Endodermal cell (in vitro differentiated cells): ENCODE measurements around the gene MOBP. TPM values are rescaled to one million over a fixed set of nuclear protein-coding genes. Genes with fewer than 3 reads are reported as not detected.

Source experiments
- DNase-seq: peaks from one replicate; pipeline ENCODE4 v3.0.0-alpha.2; 2017
- H3K27ac ChIP-seq: 2 replicates; pipeline ENCODE4 v1.5.1; 2013; ENCODE audit warnings: mild to moderate bottlenecking, low read depth, low read length, moderate library complexity
- H3K27me3 ChIP-seq: 2 replicates; pipeline ENCODE4 v1.6.1; 2013; ENCODE audit warnings: mild to moderate bottlenecking, low read length, moderate library complexity; ENCODE audit not compliant: insufficient read depth, control insufficient read depth, poor library complexity, severe bottlenecking
- H3K36me3 ChIP-seq: 2 replicates; pipeline ENCODE4 v1.7.0; 2013; ENCODE audit warnings: mild to moderate bottlenecking, low read length, moderate library complexity; ENCODE audit not compliant: control insufficient read depth, insufficient read depth
- H3K4me1 ChIP-seq: one replicate; pipeline ENCODE4 v1.7.0; 2013; ENCODE audit warnings: low read length; ENCODE audit not compliant: control insufficient read depth, insufficient read depth
- H3K4me3 ChIP-seq: 2 replicates; pipeline ENCODE4 v1.5.1; 2013; ENCODE audit warnings: mild to moderate bottlenecking, low read length, moderate library complexity
- H3K9ac ChIP-seq: 2 replicates; pipeline ENCODE4 v1.6.1; 2013; ENCODE audit warnings: mild to moderate bottlenecking, low read length, moderate library complexity; ENCODE audit not compliant: poor library complexity, severe bottlenecking; ENCODE audit errors: extremely low read depth
- H3K9me3 ChIP-seq: 2 replicates; pipeline ENCODE4 v1.6.1; 2013; ENCODE audit warnings: mild to moderate bottlenecking, low read length, moderate library complexity; ENCODE audit not compliant: control insufficient read depth
- H3K27ac Mint-ChIP-seq: 2 replicates; pipeline ENCODE4 v1.8.0; 2020; ENCODE audit warnings: mixed read lengths
- H3K27me3 Mint-ChIP-seq: 2 replicates; pipeline ENCODE4 v1.8.0; 2021; ENCODE audit warnings: mild to moderate bottlenecking, mixed read lengths; ENCODE audit not compliant: insufficient read depth
- H3K36me3 Mint-ChIP-seq: 2 replicates; pipeline ENCODE4 v1.8.0; 2020; ENCODE audit warnings: low read depth, mixed read lengths
- H3K4me1 Mint-ChIP-seq: 2 replicates; pipeline ENCODE4 v1.8.0; 2020; ENCODE audit warnings: mixed read lengths
- H3K4me3 Mint-ChIP-seq: 2 replicates; pipeline ENCODE4 v1.8.0; 2020; ENCODE audit warnings: mild to moderate bottlenecking, moderate library complexity, mixed read lengths
- H3K9me3 Mint-ChIP-seq: 2 replicates; pipeline ENCODE4 v1.8.0; 2020; ENCODE audit warnings: mild to moderate bottlenecking, mixed read lengths
- CTCF ChIP-seq: fragments of 200-600 bp; sonication (generic); conservative IDR thresholded peaks from 2 replicates; pipeline ENCODE4 v1.5.0; 2021; ENCODE audit warnings: antibody characterized with exemption, mild to moderate bottlenecking
- WGBS, 2 experiments: methylation state at CpG; one replicate each; pipeline versions ENCODE4 v1.1.5 to v1.1.7; 2013; ENCODE audit warnings: missing lambda C conversion rate in 2 of 2, mixed read lengths in 1 of 2; ENCODE audit not compliant: insufficient coverage in 1 of 2, insufficient read length in 1 of 2; 5-methylcytosine and 5-hydroxymethylcytosine counted together
- total RNA-seq, 2 donors: library from RNA; stranded (reverse); fragmentation: NEBNext Ultra II Directional in 1 of 2; extraction: Animal tissue kit (Norgen Biotek cat#: 25700) in 1 of 2; gene quantifications; 2 replicates in 1 of 2; 3 replicates in 1 of 2; pipeline ENCODE4 v1.2.1, GENCODE V29; 2021

Gene MOBP
- total RNA-seq, 2 donors from 2014 or later = 2.1 to 7.0 TPM

GRCh38 chr3:39427506-39427905, 40.0 kb upstream of the MOBP start:
- Mint-ChIP-seq H3K27ac (no peak overlapping the region), H3K4me3 (no peak overlapping the region), H3K36me3 (no peaks in the 10 kb centered on the region), H3K9me3 (no peaks in the 10 kb centered on the region), H3K27me3 (peaks cover 7% of the 10 kb centered on the region), H3K4me1 (no peaks in the 10 kb centered on the region)
- no peaks in the 10 kb centered on the region for H3K9me3 ChIP-seq
- H3K4me1 ChIP-seq = no peaks in the 10 kb centered on the region
- no peak overlapping the region for H3K9ac ChIP-seq
- no peak overlapping the region for H3K27ac ChIP-seq
- no peak overlapping the region for H3K4me3 ChIP-seq
- TF ChIP-seq CTCF = no peak
- H3K36me3 ChIP-seq = no peaks in the 10 kb centered on the region
- DNase-seq = no peak
- WGBS, 2 experiments = 89% methylated on average over 1 of the region's 1 CpG; no CpG with 5 or more reads in 1 of the 2 experiments
- H3K27me3 ChIP-seq = no peaks in the 10 kb centered on the region

GRCh38 chr3:39428745-39429201, 38.7 kb upstream of the MOBP start:
- Histone ChIP-seq H3K9me3 (no peaks in the 10 kb centered on the region), H3K36me3 (no peaks in the 10 kb centered on the region), H3K27me3 (no peaks in the 10 kb centered on the region), H3K4me1 (no peaks in the 10 kb centered on the region), H3K9ac (no peak overlapping the region), H3K4me3 (no peak overlapping the region), H3K27ac (no peak overlapping the region)
- WGBS, 2 experiments = 94 to 95% methylated on average over 19 to 22 of the region's 22 CpGs
- TF ChIP-seq CTCF = no peak
- Mint-ChIP-seq H3K27me3 (peaks cover 6% of the 10 kb centered on the region), H3K36me3 (no peaks in the 10 kb centered on the region), H3K27ac (no peak overlapping the region), H3K9me3 (no peaks in the 10 kb centered on the region), H3K4me3 (no peak overlapping the region), H3K4me1 (no peaks in the 10 kb centered on the region)
- DNase-seq = peak; percentile 47

GRCh38 chr3:39429466-39429865, 38.0 kb upstream of the MOBP start:
- no peaks in the 10 kb centered on the region for H3K4me1 Mint-ChIP-seq
- no peak overlapping the region for H3K4me3 Mint-ChIP-seq
- Histone ChIP-seq H3K9ac (no peak overlapping the region), H3K9me3 (no peaks in the 10 kb centered on the region), H3K4me3 (no peak overlapping the region), H3K4me1 (no peaks in the 10 kb centered on the region), H3K27ac (no peak overlapping the region), H3K27me3 (no peaks in the 10 kb centered on the region), H3K36me3 (no peaks in the 10 kb centered on the region)
- DNase-seq = no peak
- no peaks in the 10 kb centered on the region for H3K9me3 Mint-ChIP-seq
- peaks cover 6% of the 10 kb centered on the region for H3K27me3 Mint-ChIP-seq
- 92 to 98% methylated on average over 8 to 11 of the region's 11 CpGs for WGBS, 2 experiments
- H3K27ac Mint-ChIP-seq = no peak overlapping the region
- no peak for TF ChIP-seq CTCF
- no peaks in the 10 kb centered on the region for H3K36me3 Mint-ChIP-seq
